NB4 (cell line): ENCODE data around the gene SMARCD1.

Source experiments
- DNase-seq: peaks from one replicate; pipeline ENCODE4 v3.0.0; 2010; ENCODE audit warnings: low read depth
- H3K4me3 ChIP-seq: one replicate; pipeline ENCODE4 v1.5.1; 2011; ENCODE audit warnings: mild to moderate bottlenecking, low read depth, low read length, moderate library complexity
- MAX ChIP-seq: IDR thresholded peaks from 2 replicates; pipeline ENCODE4 v1.6.1; 2011; ENCODE audit warnings: low read depth, low read length
- MYC ChIP-seq: IDR thresholded peaks from 2 replicates; pipeline ENCODE4 v1.6.1; 2011; ENCODE audit warnings: low read depth, low read length
- POLR2A ChIP-seq: IDR thresholded peaks from 2 replicates; pipeline ENCODE4 v1.6.1; 2011; ENCODE audit warnings: mild to moderate bottlenecking; ENCODE audit not compliant: insufficient read length; ENCODE audit errors: extremely low read depth
- TF ChIP-seq, protein P1 (sequence below): IDR thresholded peaks from one replicate; pipeline ENCODE4 v1.5.1; 2012; ENCODE audit warnings: low read depth, low read length

SMARCD1 gene

GRCh38 chr12:50084775-50085614, at the start of gene SMARCD1:
Gene SMARCD1 (plus strand): TSS chr12:50085342. CDS start chr12:50085370, 28 bp downstream.
- H3K4me3 ChIP-seq, result peak within 1 kb of the TSS; percentile 79
- TF ChIP-seq, protein P1, sequence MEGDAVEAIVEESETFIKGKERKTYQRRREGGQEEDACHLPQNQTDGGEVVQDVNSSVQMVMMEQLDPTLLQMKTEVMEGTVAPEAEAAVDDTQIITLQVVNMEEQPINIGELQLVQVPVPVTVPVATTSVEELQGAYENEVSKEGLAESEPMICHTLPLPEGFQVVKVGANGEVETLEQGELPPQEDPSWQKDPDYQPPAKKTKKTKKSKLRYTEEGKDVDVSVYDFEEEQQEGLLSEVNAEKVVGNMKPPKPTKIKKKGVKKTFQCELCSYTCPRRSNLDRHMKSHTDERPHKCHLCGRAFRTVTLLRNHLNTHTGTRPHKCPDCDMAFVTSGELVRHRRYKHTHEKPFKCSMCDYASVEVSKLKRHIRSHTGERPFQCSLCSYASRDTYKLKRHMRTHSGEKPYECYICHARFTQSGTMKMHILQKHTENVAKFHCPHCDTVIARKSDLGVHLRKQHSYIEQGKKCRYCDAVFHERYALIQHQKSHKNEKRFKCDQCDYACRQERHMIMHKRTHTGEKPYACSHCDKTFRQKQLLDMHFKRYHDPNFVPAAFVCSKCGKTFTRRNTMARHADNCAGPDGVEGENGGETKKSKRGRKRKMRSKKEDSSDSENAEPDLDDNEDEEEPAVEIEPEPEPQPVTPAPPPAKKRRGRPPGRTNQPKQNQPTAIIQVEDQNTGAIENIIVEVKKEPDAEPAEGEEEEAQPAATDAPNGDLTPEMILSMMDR, result peak; percentile 87
- TF ChIP-seq MYC (no peak), MAX (no peak), POLR2A (peak; percentile 50)
- DNase-seq, result peak; percentile 98

DNA sequence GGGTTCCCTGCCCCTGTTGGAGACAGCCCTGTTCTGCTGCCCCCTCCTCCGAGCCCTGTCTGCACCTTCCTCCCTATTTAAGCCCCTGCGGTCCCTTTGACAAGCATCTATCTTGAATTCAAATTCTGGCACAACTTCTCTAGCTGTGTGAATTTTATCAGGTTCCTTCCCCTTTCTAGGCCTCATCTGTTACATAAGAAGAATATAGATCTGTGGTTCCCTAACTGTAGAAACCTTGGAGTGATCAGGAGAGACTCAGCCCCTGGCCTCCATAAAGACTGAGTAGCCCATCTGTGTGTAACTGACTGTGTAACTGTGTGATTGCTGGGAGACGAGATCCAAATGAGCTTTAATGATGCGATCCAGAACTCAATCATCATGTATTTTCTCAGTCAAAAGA, 46.8 kb upstream of the SMARCD1 start:
- peak; percentile 54 for DNase-seq
- no peak overlapping the region for H3K4me3 ChIP-seq
- no peak for TF ChIP-seq POLR2A
- TF ChIP-seq MAX, result no peak
- no peak for TF ChIP-seq MYC
- TF ChIP-seq, protein P1, result no peak

DNA sequence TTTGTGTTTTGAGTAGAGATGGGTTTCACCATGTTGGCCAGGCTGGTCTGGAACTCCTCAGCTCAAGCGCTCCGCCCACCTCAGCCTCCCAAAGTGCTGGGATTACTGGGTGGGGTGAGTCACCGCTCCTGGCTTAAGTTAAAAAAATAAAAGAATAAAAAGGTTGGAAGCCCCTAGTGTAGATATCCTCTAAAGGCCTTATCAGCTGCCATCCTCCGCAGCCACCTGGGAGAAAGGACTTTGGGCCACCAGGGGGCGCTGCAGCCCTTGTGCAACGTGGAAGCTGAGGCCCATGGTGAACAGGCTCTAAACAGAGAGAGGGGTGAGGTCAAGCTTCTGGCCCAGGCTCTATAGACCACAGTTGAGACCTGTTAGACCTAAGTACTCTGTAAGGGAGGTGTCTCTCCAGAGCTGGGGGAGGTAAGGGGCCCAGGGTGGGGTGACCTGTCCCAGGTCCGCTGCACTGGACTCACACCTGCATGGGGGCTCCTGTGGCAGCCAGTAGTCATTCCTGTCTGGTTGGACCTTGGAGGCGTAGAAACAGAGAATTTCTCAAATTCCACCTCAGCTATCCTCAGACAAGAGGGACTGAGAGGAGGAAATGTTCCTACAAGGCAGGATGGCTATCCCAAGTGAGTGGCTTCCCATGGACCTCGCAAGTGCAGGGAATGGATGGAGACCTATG, 45.8 kb upstream of the SMARCD1 start:
- TF ChIP-seq POLR2A (no peak), MAX (peak; percentile 75), MYC (0 out of 2 replicates have a peak, but pooled peaks have one; percentile 28)
- TF ChIP-seq, protein P1, result peak; percentile 97
- peak; percentile 93 for DNase-seq
- no peak overlapping the region for H3K4me3 ChIP-seq

DNA sequence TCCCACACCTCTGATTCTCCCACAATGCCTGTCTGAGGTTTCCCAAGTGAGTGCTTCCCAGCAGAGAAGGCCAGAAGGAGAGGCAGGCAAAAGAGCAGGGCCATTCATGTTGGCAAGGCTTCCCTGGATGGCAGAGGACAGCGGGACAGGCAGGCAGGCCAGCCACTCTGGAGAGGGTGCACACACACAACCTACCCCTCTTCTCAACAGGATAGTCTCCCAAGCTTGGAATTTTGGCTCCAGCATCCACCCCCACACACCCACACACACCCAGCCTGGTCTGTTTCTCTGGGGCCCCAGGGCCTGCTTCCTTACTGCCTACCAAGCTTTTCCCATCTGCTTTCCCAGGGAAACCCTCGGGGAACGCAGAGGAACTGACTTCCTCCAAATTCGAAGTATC, 44.5 kb upstream of the SMARCD1 start:
- no peak for TF ChIP-seq MAX
- TF ChIP-seq MYC, result no peak
- no peak for TF ChIP-seq POLR2A
- TF ChIP-seq, protein P1, result no peak
- no peak overlapping the region for H3K4me3 ChIP-seq
- no peak for DNase-seq

GRCh38 chr12:50041062-50041860, 43.9 kb upstream of the SMARCD1 start:
- H3K4me3 ChIP-seq, result no peak overlapping the region
- TF ChIP-seq POLR2A (no peak), MYC (no peak), MAX (no peak)
- TF ChIP-seq, protein P1, result no peak
- no peak for DNase-seq
